K562 (cell line): ENCODE results near the gene MED29. TPM values are rescaled to one million over a fixed set of nuclear protein-coding genes. Genes with fewer than 3 reads are reported as not detected.

Experiments used
- ATAC-seq: fragments of 200-7000 bp; cut with Tn5 transposase; 3 replicates; pipeline ENCODE4 v1.9.1; 2020; ENCODE audit warnings: moderate library complexity
- BruUV-seq: library from RNA; stranded (reverse); fragments of 400-500 nt; replicated peaks from 2 replicates; lab custom pipeline; 2021; lab: Mats Ljungman, UMichigan
- CTCF ChIA-PET: fragments of 300-600 bp; formaldehyde crosslinking; extraction: SDS; loops from one replicate; lab custom pipeline; 2021; ENCODE audit warnings: low intra/inter-chr PET ratio; lab: Yijun Ruan, JAX
- POLR2A ChIA-PET: fragments of 300-600, 350-650 bp; sonication (Branson Sonifier 250); formaldehyde crosslinking; extraction: SDS; loops from one replicate; lab custom pipeline; 2021; ENCODE audit warnings: antibody characterized with exemption, inconsistent platforms; lab: Yijun Ruan, JAX
- DNase-seq, 4 experiments: peaks; one replicate each; pipeline versions ENCODE4 v3.0.0 to v3.0.0-alpha.2; 2011 to 2018; ENCODE audit warnings: low spot score in 3 of 4, mixed read lengths in 3 of 4; ENCODE audit errors: extremely low read depth in 1 of 4
- FAIRE-seq: peaks from 2 replicates; lab custom pipeline; 2011; peaks lifted over from hg19 to GRCh38; lab: Jason Lieb, UNC
- H2AFZ ChIP-seq: 2 replicates; pipeline ENCODE4 v1.6.0; 2011; ENCODE audit warnings: low read depth, low read length, control low read depth, inconsistent platforms
- H3K27ac ChIP-seq: fragments of 200-600 bp; 3 replicates; pipeline ENCODE4 v1.8.0; 2011; ENCODE audit warnings: low read depth, mild to moderate bottlenecking, control low read depth, inconsistent platforms, low read length, moderate library complexity, mixed read lengths; ENCODE audit errors: extremely low read depth
- H3K27me3 ChIP-seq, 2 experiments: fragments of 300-600 bp in 1 of 2; 2 replicates in 1 of 2; 3 replicates in 1 of 2; pipeline versions ENCODE4 v1.6.0 to v1.8.0; 2011; ENCODE audit warnings: inconsistent platforms in 2 of 2, low read length in 2 of 2, mild to moderate bottlenecking in 1 of 2, mixed read lengths in 1 of 2, moderate library complexity in 1 of 2; ENCODE audit not compliant: control insufficient read depth in 2 of 2, insufficient read depth in 2 of 2
- H3K36me3 ChIP-seq: fragments of 300-600 bp; 3 replicates; pipeline ENCODE4 v1.8.0; 2011; ENCODE audit warnings: mild to moderate bottlenecking, low read length, inconsistent platforms; ENCODE audit not compliant: control insufficient read depth, insufficient read depth
- H3K4me1 ChIP-seq, 2 experiments: fragments of 200-600 bp in 1 of 2; replicated peaks in 1 of 2; 2 replicates in 1 of 2; 3 replicates in 1 of 2; pipeline versions ENCODE4 v1.5.1 to v1.8.0; 2011; ENCODE audit warnings: inconsistent platforms in 2 of 2, low read length in 2 of 2, mild to moderate bottlenecking in 1 of 2, mixed read lengths in 1 of 2, moderate library complexity in 1 of 2; ENCODE audit not compliant: control insufficient read depth in 2 of 2, insufficient read depth in 2 of 2
- H3K4me2 ChIP-seq: 2 replicates; pipeline ENCODE4 v1.6.1; 2011; ENCODE audit warnings: low read length, control low read depth, inconsistent platforms, mixed read lengths; ENCODE audit not compliant: insufficient read depth
- H3K4me3 ChIP-seq: fragments of 200-600 bp; sonication (generic), shearing (Covaris generic); 2 replicates; pipeline ENCODE4 v1.5.1; 2016; ENCODE audit warnings: control low read depth, inconsistent platforms
- H3K79me2 ChIP-seq: fragments of 200-600 bp; 3 replicates; pipeline ENCODE4 v1.8.0; 2011; ENCODE audit warnings: low read length, inconsistent platforms; ENCODE audit not compliant: control insufficient read depth, insufficient read depth
- H3K9ac ChIP-seq, 2 experiments: 2 replicates each; pipeline versions ENCODE4 v1.6.0 to v1.6.1; 2011; ENCODE audit warnings: low read depth in 2 of 2, low read length in 2 of 2, control low read depth in 1 of 2, inconsistent platforms in 1 of 2, mild to moderate bottlenecking in 1 of 2, mixed read lengths in 1 of 2; ENCODE audit not compliant: insufficient read depth in 1 of 2
- H3K9me1 ChIP-seq: one replicate; pipeline ENCODE4 v1.6.0; 2011; ENCODE audit warnings: inconsistent platforms, mild to moderate bottlenecking, low read length, moderate library complexity; ENCODE audit not compliant: control insufficient read depth, insufficient read depth
- H3K9me3 ChIP-seq: replicated peaks from 2 replicates; pipeline ENCODE4 v1.5.1; 2011; ENCODE audit warnings: low read depth, low read length, inconsistent platforms; ENCODE audit not compliant: control insufficient read depth, insufficient read depth
- H4K20me1 ChIP-seq: replicated peaks from 2 replicates; pipeline ENCODE4 v1.6.1; 2011; ENCODE audit warnings: low read length, inconsistent platforms, mixed read lengths; ENCODE audit not compliant: control insufficient read depth, insufficient read depth
- CBFA2T2 ChIP-seq: fragments of 450-650 bp; conservative IDR thresholded peaks from 2 replicates; pipeline ENCODE4 v1.6.1; 2017; ENCODE audit warnings: mild to moderate bottlenecking
- CBFA2T3 ChIP-seq: fragments of 450-650 bp; IDR thresholded peaks from 2 replicates; pipeline ENCODE4 v1.6.1; 2017
- GATA2 ChIP-seq: sonication (generic); formaldehyde crosslinking; IDR thresholded peaks from 2 replicates; pipeline ENCODE4 v1.4.0; 2020; ENCODE audit warnings: mild to moderate bottlenecking, missing genetic modification reagents
- HDAC1 ChIP-seq, 2 experiments: fragments of 450-650 bp; IDR thresholded peaks; 2 replicates each; pipeline ENCODE4 v1.6.1; 2016 to 2017; ENCODE audit warnings: inconsistent platforms in 1 of 2, mild to moderate bottlenecking in 1 of 2, moderate library complexity in 1 of 2
- HDAC2 ChIP-seq: fragments of 450-650 bp; IDR thresholded peaks from 2 replicates; pipeline ENCODE4 v1.6.1; 2016; ENCODE audit warnings: mild to moderate bottlenecking
- HES1 ChIP-seq: fragments of 450-650 bp; IDR thresholded peaks from 2 replicates; pipeline ENCODE4 v1.6.1; 2016; ENCODE audit warnings: low read depth, mild to moderate bottlenecking, moderate library complexity
- JUN ChIP-seq, 2 experiments: sonication (generic) in 1 of 2; formaldehyde crosslinking in 1 of 2; IDR thresholded peaks; 2 replicates each; pipeline versions ENCODE4 v1.6.1 to v1.8.0; 2012 to 2022; ENCODE audit warnings: borderline replicate concordance in 2 of 2, mild to moderate bottlenecking in 2 of 2, improper control_type of control experiment in 1 of 2, low read depth in 1 of 2, low read length in 1 of 2, missing genetic modification reagents in 1 of 2
- KDM1A ChIP-seq, 2 experiments: fragments of 450-650 bp; IDR thresholded peaks; 2 replicates each; pipeline ENCODE4 v1.6.1; 2016; ENCODE audit warnings: mild to moderate bottlenecking in 2 of 2
- MAFF ChIP-seq: IDR thresholded peaks from 2 replicates; pipeline ENCODE4 v1.6.1; 2012; ENCODE audit warnings: low read length, improper control_type of control experiment
- MTA2 ChIP-seq: fragments of 450-650 bp; IDR thresholded peaks from 2 replicates; pipeline ENCODE4 v1.6.1; 2016; ENCODE audit warnings: low read depth
- MYNN ChIP-seq, 2 experiments: sonication (generic); formaldehyde crosslinking in 1 of 2; IDR thresholded peaks; 2 replicates each; pipeline versions ENCODE4 v1.5.0 to v1.6.1; 2016 to 2020; ENCODE audit warnings: antibody characterized with exemption in 1 of 2, missing genetic modification reagents in 1 of 2
- NCOR1 ChIP-seq: fragments of 450-650 bp; IDR thresholded peaks from 2 replicates; pipeline ENCODE4 v1.6.1; 2016; ENCODE audit warnings: mild to moderate bottlenecking, moderate library complexity
- POLR2G ChIP-seq: fragments of 200-400 bp; formaldehyde crosslinking; IDR thresholded peaks from 2 replicates; pipeline ENCODE4 v1.6.1; 2017; ENCODE audit warnings: low read depth, mild to moderate bottlenecking, antibody characterized with exemption, low read length, moderate library complexity
- PPARD ChIP-seq: fragments of 250-450 bp; sonication (Bioruptor Pico); IDR thresholded peaks from 2 replicates; pipeline ENCODE4 v1.8.0; 2022; ENCODE audit warnings: inconsistent platforms, mild to moderate bottlenecking, moderate library complexity
- SMARCA4 ChIP-seq: fragments of 450-650 bp; IDR thresholded peaks from 2 replicates; pipeline ENCODE4 v1.6.1; 2016
- ZNF766 ChIP-seq: fragments of 200-800 bp; sonication (Bioruptor generic); conservative IDR thresholded peaks from 2 replicates; pipeline ENCODE4 v1.6.1; 2016; ENCODE audit warnings: missing genetic modification characterization, missing compliant biosample characterization
- WGBS: fragments of 100-300 bp; shearing (Covaris generic); methylation state at CpG from one replicate; pipeline ENCODE4 v1.1.6; 2016; ENCODE audit warnings: low coverage, mixed read lengths; ENCODE audit not compliant: insufficient coverage; ENCODE audit errors: missing lambda C conversion rate; 5-methylcytosine and 5-hydroxymethylcytosine counted together
- in situ Hi-C: fragments of 300-500 bp; cut with MboI; formaldehyde crosslinking; loops from 4 replicates; pipeline ENCODE4 v1.15.0; 2018; ENCODE audit warnings: inconsistent platforms, mixed read lengths
- intact Hi-C: fragments of 100-400 bp; cut with micrococcal nuclease; formaldehyde crosslinking; loops from 2 replicates; pipeline ENCODE4 v1.14.2; 2022
- polyA plus RNA-seq, 8 experiments: library from polyadenylated mRNA; depleted of rRNA in 4 of 8; stranded (reverse) in 5 of 8; unstranded in 3 of 8; fragments of >200 nt; fragmentation: Nextera tagmentation in 2 of 8; fragmentation: Illumina TruSeq in 1 of 8; extraction: Ambion mirVana in 2 of 8; extraction: Trizol in 1 of 8; gene quantifications; 2 replicates each; pipeline versions ENCODE4 v1.2.1 to v1.2.3, GENCODE V29; 2011 to 2014; ENCODE audit warnings: inconsistent platforms in 1 of 8, missing spikeins in 1 of 8
- total RNA-seq, 7 experiments: library from RNA; depleted of rRNA in 6 of 7; stranded (reverse); fragments of >200 nt in 6 of 7; fragmentation: Illumina TruSeq in 2 of 7; extraction: Trizol in 2 of 7; gene quantifications; 2 replicates each; pipeline versions ENCODE4 v1.2.1 to v1.2.3, GENCODE V29; 2011 to 2021; ENCODE audit warnings: low replicate concordance in 1 of 7

Gene MED29
- total and polyA plus RNA-seq, 9 of the 15 experiments (the other 6 are each of a cell fraction or from before 2014, with no cell fraction given), result 1.8 to 22.6 (median 12.4) TPM

- Histone ChIP-seq H3K27ac (no peak overlapping the region), H3K9me3 (no peaks in the 10 kb centered on the region), H3K27me3 (no peaks in the 10 kb centered on the region), H3K4me3 (no peak overlapping the region), H3K9ac (0 out of 4 replicates have a peak overlapping the region, but pooled peaks of 1 of the 2 experiments have one; percentile 12), H4K20me1 (no peaks in the 10 kb centered on the region)
- CTCF ChIA-PET, result interaction anchor here (4.4 kb wide), 1 partner anchor 12 kb away, joined by 74 read pairs; the partner anchor contains the start of gene PLEKHG2
- in situ Hi-C loops, result no loop called here
- ATAC-seq (no peak), FAIRE-seq (no peak), DNase-seq (no peak)
- no peak for TF ChIP-seq CBFA2T2
- TF ChIP-seq KDM1A (IDR thresholded peaks at IDR 0.05), result no peak
- 0 out of 2 replicates have a peak, but pooled peaks have one; percentile 10 for TF ChIP-seq POLR2G
- no peak for TF ChIP-seq MAFF
- TF ChIP-seq, all 486 proteins: peak for 1
- Histone ChIP-seq H3K4me2 (no peak overlapping the region), H3K79me2 (peaks cover 6% of the 10 kb centered on the region; the same call in 2 of the 3 replicates), H3K9me1 (peaks cover 3% of the 10 kb centered on the region), H3K36me3 (peaks cover 13% of the 10 kb centered on the region; the same call in 1 of the 3 replicates), H3K4me1 (peaks cover 48 to 66% of the 10 kb centered on the region in 2 experiments), H2AFZ (no peak overlapping the region)
- 91% methylated on average over 4 of the region's 4 CpGs for WGBS
- no TSS peak for BruUV-seq
- intact Hi-C loops, result no loop called here
- POLR2A ChIA-PET, result no interaction called here
These were observed 8.9 kb downstream of the MED29 start for GRCh38 chr19:39400061-39400460.

GRCh38 chr19:39401070-39401548 is 9.9 kb downstream of the MED29 start:
- POLR2A ChIA-PET, result interaction anchor here (0.8 to 2.3 kb wide), 5 partner anchors 10 to 993 kb away, joined by 3 to 23 read pairs (median 3); partner anchors contain the start of genes MED29, PAF1 and RPS16
- WGBS, result 13% methylated on average over 4 of the region's 4 CpGs
- H3K4me3 ChIP-seq, result no peak overlapping the region
- H3K79me2 ChIP-seq, result peaks cover 6% of the 10 kb centered on the region; the same call in 2 of the 3 replicates
- no peaks in the 10 kb centered on the region for H4K20me1 ChIP-seq
- no peaks in the 10 kb centered on the region for H3K27me3 ChIP-seq
- peak overlapping the region; percentile 98; the same call in 2 of the 3 replicates for H3K27ac ChIP-seq
- CTCF ChIA-PET, result interaction anchor here (2.5 kb wide), 1 partner anchor 11 kb away, joined by 10 read pairs; the partner anchor contains the start of gene PLEKHG2
- intact Hi-C loops (no loop called here), in situ Hi-C loops (no loop called here)
- peak overlapping the region; percentile 90 to 96; a peak in 3 of 4 replicates for H3K9ac ChIP-seq
- H3K9me1 ChIP-seq, result peaks cover 3% of the 10 kb centered on the region
- no peaks in the 10 kb centered on the region for H3K9me3 ChIP-seq
- H3K36me3 ChIP-seq, result peaks cover 10% of the 10 kb centered on the region; the same call in 1 of the 3 replicates
- peak in 1 of 4 experiments; percentile 28 for DNase-seq
- no peak for FAIRE-seq
- peak overlapping the region; percentile 86; the same call in 1 of the 2 replicates for H2AFZ ChIP-seq
- ATAC-seq, result no peak
- peaks cover 57 to 75% of the 10 kb centered on the region in 2 experiments for H3K4me1 ChIP-seq
- peak overlapping the region; percentile 80; the same call in 1 of the 2 replicates for H3K4me2 ChIP-seq
- no TSS peak for BruUV-seq
- TF ChIP-seq NCOR1 (peak; percentile 35; the same call in 1 of the 2 replicates), SMARCA4 (peak; percentile 80), ZNF766 (peak; percentile 88), HDAC2 (0 out of 2 replicates have a peak, but pooled peaks have one; percentile 47), HES1 (0 out of 2 replicates have a peak, but pooled peaks have one; percentile 51), GATA2 (peak; percentile 59), PPARD (no peak), HDAC1 (IDR thresholded peaks at IDR 0.05) (peak in 1 of 2 experiments; percentile 62; a peak in 2 of 4 replicates), MYNN (IDR thresholded peaks at IDR 0.05) (peak; percentile 73; the same call in 1 of the 2 replicates), MYNN (CRISPR knock-in tag; IDR thresholded peaks at IDR 0.05) (no peak), CBFA2T2 (no peak), MTA2 (0 out of 2 replicates have a peak, but pooled peaks have one; percentile 26), JUN (IDR thresholded peaks at IDR 0.05; ENCODE audit: borderline replicate concordance, low read depth, low read length) (0 out of 2 replicates have a peak, but pooled peaks have one; percentile 47), JUN (CRISPR knock-in tag; IDR thresholded peaks at IDR 0.05; ENCODE audit: borderline replicate concordance) (no peak), CBFA2T3 (peak; percentile 23; the same call in 1 of the 2 replicates)
